GM21576 (cell line): ENCODE results near the gene CPSF3.
"Not testable (repeated sequence)": the region's sequence is repeated elsewhere in the genome, so short reads cannot be mapped to it uniquely, and the experiment has no call there.

Experiments used
- ATAC-seq: cut with Tn5 transposase; IDR thresholded peaks from one replicate; pipeline ENCODE4 v1.9.1; 2021; ENCODE audit warnings: mild to moderate bottlenecking, moderate library complexity; ENCODE audit not compliant: unreplicated experiment

Gene CPSF3

DNA sequence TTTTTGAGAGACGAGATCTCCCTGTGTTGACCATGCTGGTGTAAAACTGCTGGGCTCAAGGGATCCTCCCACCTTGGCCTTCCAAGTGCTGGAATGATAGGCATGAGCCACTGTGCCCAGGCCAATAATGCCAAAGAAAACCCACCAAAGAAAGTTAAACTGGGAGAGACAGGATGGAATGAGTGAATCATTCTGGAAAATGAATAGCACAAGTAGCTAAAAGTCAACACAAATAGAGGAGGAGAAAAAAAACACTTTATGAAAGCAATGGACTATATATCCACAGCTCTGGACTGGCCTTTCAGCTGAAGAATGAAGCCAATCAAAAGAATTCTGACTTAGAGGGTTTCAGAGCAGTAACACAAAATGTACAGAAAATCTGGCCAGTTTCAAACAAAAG is 74.8 kb downstream of the CPSF3 start:
- no peak for ATAC-seq

- ATAC-seq = no peak
Measured at GRCh38 chr2:9508931-9509330, 85.5 kb downstream of the CPSF3 start.

GRCh38 chr2:9513946-9514345 is 90.5 kb downstream of the CPSF3 start:
- ATAC-seq = not testable (repeated sequence)

GRCh38 chr2:9517118-9517782 is 93.8 kb downstream of the CPSF3 start:
- ATAC-seq = no peak

GRCh38 chr2:9518163-9518562 is 94.7 kb downstream of the CPSF3 start:
- ATAC-seq = no peak

- no peak for ATAC-seq
Measured at GRCh38 chr2:9518780-9519179, 95.3 kb downstream of the CPSF3 start.

DNA sequence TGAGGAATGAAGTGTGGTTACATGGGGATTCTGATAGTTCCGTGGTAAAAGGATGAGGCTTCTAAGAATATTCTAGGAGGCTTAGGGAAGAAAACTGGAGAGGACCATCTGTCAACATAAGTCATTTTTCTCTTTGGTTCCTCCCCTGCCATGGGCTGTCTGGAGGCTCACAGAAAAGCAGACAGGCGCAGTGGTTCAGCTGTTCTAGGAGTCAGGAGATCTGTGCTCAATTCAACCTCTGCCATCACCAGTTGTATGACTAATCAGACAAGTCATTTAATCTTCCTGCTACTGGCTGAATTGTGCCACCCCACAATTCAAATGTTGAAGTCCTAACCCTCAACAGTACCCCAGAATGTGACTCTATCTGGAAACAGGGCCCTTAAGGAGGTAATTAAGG is 95.8 kb downstream of the CPSF3 start:
- ATAC-seq = no peak
